Measurements from ENCODE around the gene PMS2. TPM values are rescaled to one million over a fixed set of nuclear protein-coding genes. Genes with fewer than 3 reads are reported as not detected.
A peak's percentile ranks its signal among the peaks of the same experiment; 100 is the strongest.
"Not testable (repeated sequence)": the region's sequence is repeated elsewhere in the genome, so short reads cannot be mapped to it uniquely, and the experiment has no call there.

Gene PMS2
- total RNA-seq, 2 donors from 2014 or later = 22.6 to 28.9 TPM

DNA sequence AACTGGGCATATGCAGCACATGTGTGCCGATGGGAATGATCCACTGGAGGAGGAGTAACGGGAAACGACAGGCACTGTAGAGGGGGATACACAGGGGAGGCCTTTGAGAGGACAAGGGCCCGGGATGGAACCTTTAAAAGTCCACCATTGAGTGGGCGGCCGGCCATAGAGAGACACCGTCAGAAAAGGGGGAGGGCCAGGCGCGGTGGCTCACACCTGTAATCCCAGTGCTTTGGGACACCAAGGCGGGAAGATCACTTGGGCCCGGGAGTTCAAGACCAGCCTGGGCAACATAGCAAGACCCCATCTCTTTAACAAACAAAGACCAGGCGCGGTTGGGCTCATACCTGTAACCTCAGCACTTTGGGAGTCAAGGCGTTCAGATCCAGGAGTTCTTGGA lies 77.6 kb downstream of the PMS2 start:
- H3K4me1 Mint-ChIP-seq (ENCODE audit: low read depth); ATAC-seq (replicated peaks in 1 of 2); DNase-seq; H3K27me3 Mint-ChIP-seq (ENCODE audit: low read depth); H3K9me3 Mint-ChIP-seq; H3K27ac Mint-ChIP-seq; H3K36me3 Mint-ChIP-seq (ENCODE audit: insufficient read depth in 2 of 2); H3K4me3 Mint-ChIP-seq: not testable (repeated sequence)

GRCh38 chr7:5930290-5930689 lies 78.6 kb downstream of the PMS2 start:
- H3K4me3 Mint-ChIP-seq; H3K27me3 Mint-ChIP-seq (ENCODE audit: low read depth); DNase-seq; ATAC-seq (replicated peaks in 1 of 2); H3K9me3 Mint-ChIP-seq; H3K36me3 Mint-ChIP-seq (ENCODE audit: insufficient read depth in 2 of 2); H3K27ac Mint-ChIP-seq; H3K4me1 Mint-ChIP-seq (ENCODE audit: low read depth): not testable (repeated sequence)

DNA sequence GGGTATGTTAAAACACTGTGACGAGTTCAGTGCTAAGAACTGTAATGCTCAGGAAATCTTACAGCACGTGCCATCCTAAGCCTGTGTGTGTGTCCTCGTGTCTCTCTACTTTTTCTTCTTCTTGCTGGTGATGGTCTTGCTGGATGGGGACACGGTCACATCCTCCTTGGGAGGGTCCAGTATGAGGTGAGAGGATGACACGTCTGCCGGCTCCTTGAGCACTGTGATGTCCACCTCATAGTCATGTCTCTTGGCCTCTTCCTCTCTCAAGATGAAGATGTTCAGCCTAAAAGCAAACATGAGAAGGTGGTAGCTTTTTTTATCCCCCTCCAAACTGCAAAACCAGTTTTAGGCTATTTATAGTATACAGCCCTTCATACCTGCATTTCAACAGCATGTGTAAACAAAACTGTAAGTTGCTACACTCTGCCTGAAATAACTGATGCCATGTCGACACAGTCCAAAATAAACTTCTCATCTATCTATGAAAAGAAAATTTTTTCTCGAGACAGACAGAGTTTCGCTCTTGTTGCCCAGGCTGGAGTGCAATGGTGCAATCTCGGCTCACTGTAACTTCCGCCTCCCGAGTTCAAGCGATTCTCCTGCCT lies 82.5 kb downstream of the PMS2 start:
- not testable (repeated sequence) for DNase-seq; H3K27ac Mint-ChIP-seq; H3K27me3 Mint-ChIP-seq (ENCODE audit: low read depth); H3K4me3 Mint-ChIP-seq; H3K9me3 Mint-ChIP-seq; H3K4me1 Mint-ChIP-seq (ENCODE audit: low read depth); ATAC-seq (replicated peaks in 1 of 2); H3K36me3 Mint-ChIP-seq (ENCODE audit: insufficient read depth in 2 of 2)

DNA sequence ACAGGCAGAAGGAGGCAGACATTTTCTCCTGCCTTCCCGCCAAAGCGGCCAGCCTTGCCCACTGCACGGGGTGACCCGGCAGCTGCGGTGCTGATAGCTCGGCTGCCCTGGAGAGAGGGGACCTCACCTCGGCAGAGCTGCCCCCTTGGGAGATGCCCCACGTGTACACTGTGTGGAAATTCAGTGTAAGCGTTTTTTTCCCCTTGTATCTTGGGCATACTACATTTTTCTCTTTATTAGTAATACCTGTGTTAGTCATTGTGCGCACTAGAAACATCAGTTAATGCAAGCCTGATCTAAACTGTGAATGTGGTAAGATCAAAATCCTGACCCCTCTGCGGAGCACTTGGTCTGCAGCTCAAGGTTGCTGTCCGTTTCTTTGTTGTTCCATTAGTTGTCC lies 84.2 kb downstream of the PMS2 start:
- H3K36me3 Mint-ChIP-seq (ENCODE audit: insufficient read depth in 2 of 2); H3K4me3 Mint-ChIP-seq; H3K9me3 Mint-ChIP-seq; H3K27me3 Mint-ChIP-seq (ENCODE audit: low read depth); DNase-seq; H3K27ac Mint-ChIP-seq; H3K4me1 Mint-ChIP-seq (ENCODE audit: low read depth): not testable (repeated sequence)
- ATAC-seq (replicated peaks in 1 of 2) = peak; percentile 87

GRCh38 chr7:5924180-5924579 lies 84.7 kb downstream of the PMS2 start:
- ATAC-seq (replicated peaks in 1 of 2) = peak; percentile 86 to 88
- H3K4me3 Mint-ChIP-seq; H3K36me3 Mint-ChIP-seq (ENCODE audit: insufficient read depth in 2 of 2); H3K27ac Mint-ChIP-seq; H3K9me3 Mint-ChIP-seq; H3K4me1 Mint-ChIP-seq (ENCODE audit: low read depth); H3K27me3 Mint-ChIP-seq (ENCODE audit: low read depth); DNase-seq: not testable (repeated sequence)

Other genes starting within 250 kb of the PMS2 start
- 10 to 100 TPM; 44.6 to 45.7 TPM for gene RNF216, start 227.4 kb downstream of the PMS2 start, total RNA-seq
- gene OCM, start 128.3 kb downstream of the PMS2 start, total RNA-seq = under 1 TPM in 1 of 2 donors, not detected in 1; 0.81 TPM
- 100 to 1,000 TPM in 1 of 2 donors, 10 to 100 TPM in 1; 99.6 to 157 TPM for gene CCZ1, start 110.3 kb downstream of the PMS2 start, total RNA-seq
- under 1 TPM; 0.28 to 0.91 TPM for gene RSPH10B, start 38.4 kb downstream of the PMS2 start, total RNA-seq
- 10 to 100 TPM; 42.2 to 49.9 TPM for gene AIMP2, start 223 bp upstream of the PMS2 start, total RNA-seq
- gene ANKRD61, start 22.3 kb upstream of the PMS2 start, total RNA-seq = not detected
- 100 to 1,000 TPM; 103 to 130 TPM for gene EIF2AK1, start 50.1 kb upstream of the PMS2 start, total RNA-seq
- 10 to 100 TPM; 10.3 to 11.3 TPM for gene USP42, start 95.9 kb upstream of the PMS2 start, total RNA-seq

Data from activated T-cell treated with anti-CD3 and anti-CD28 coated beads, Interleukin-2, amount 50 U/mL, for 72 hours (primary cell).